WTC11 (cell line): ENCODE data around the gene CST6. TPM values are rescaled to one million over a fixed set of nuclear protein-coding genes. Genes with fewer than 3 reads are reported as not detected.

ENCODE experiments used
- ATAC-seq: fragments of 200-7000 bp; cut with Tn5 transposase; 2 replicates; pipeline ENCODE4 v1.10.0; 2021; ENCODE audit warnings: mild to moderate bottlenecking, moderate library complexity
- CTCF ChIA-PET: fragments of 300-600 bp; sonication (Branson Sonifier 250); formaldehyde crosslinking; loops from one replicate; lab custom pipeline; 2021; ENCODE audit warnings: antibody characterized with exemption; lab: Charles Lee
- POLR2A ChIA-PET: fragments of 350-600 bp; sonication (Branson Sonifier 250); formaldehyde crosslinking; loops from one replicate; lab custom pipeline; 2021; ENCODE audit warnings: antibody characterized with exemption; lab: Charles Lee
- DNase-seq: peaks from one replicate; pipeline ENCODE4 v3.0.0; 2021; ENCODE audit warnings: low spot score
- H3K27ac Mint-ChIP-seq: 2 replicates; pipeline ENCODE4 v1.8.0; 2021; ENCODE audit warnings: mixed read lengths
- H3K27me3 Mint-ChIP-seq: 2 replicates; pipeline ENCODE4 v1.8.0; 2021; ENCODE audit warnings: low read depth, mild to moderate bottlenecking, moderate library complexity, mixed read lengths
- H3K36me3 Mint-ChIP-seq: 2 replicates; pipeline ENCODE4 v1.8.0; 2021; ENCODE audit warnings: mixed read lengths
- H3K4me1 Mint-ChIP-seq: 2 replicates; pipeline ENCODE4 v1.8.0; 2022; ENCODE audit warnings: mixed read lengths
- H3K4me3 Mint-ChIP-seq: 2 replicates; pipeline ENCODE4 v1.8.0; 2021; ENCODE audit warnings: mild to moderate bottlenecking, moderate library complexity, mixed read lengths
- H3K9me3 Mint-ChIP-seq: 2 replicates; pipeline ENCODE4 v1.8.0; 2021; ENCODE audit warnings: mixed read lengths
- CREB1 ChIP-seq: sonication (generic); formaldehyde crosslinking; IDR thresholded peaks from 2 replicates; pipeline ENCODE4 v1.8.0; 2023; ENCODE audit warnings: mild to moderate bottlenecking, missing genetic modification reagents
- ESRRA ChIP-seq: sonication (generic); formaldehyde crosslinking; IDR thresholded peaks from 2 replicates; pipeline ENCODE4 v1.8.1; 2022; ENCODE audit warnings: mild to moderate bottlenecking, missing genetic modification reagents, borderline replicate concordance
- MXD4 ChIP-seq: fragments of 250-450 bp; sonication (Bioruptor Pico); IDR thresholded peaks from 2 replicates; pipeline ENCODE4 v1.8.0; 2021; ENCODE audit warnings: mild to moderate bottlenecking, moderate library complexity, borderline replicate concordance
- NFYB ChIP-seq: sonication (generic); formaldehyde crosslinking; conservative IDR thresholded peaks from 2 replicates; pipeline ENCODE4 v1.8.0; 2022; ENCODE audit warnings: low read depth, missing genetic modification reagents
- SMAD4 ChIP-seq: sonication (generic); formaldehyde crosslinking; IDR thresholded peaks from 2 replicates; pipeline ENCODE4 v1.8.0; 2022; ENCODE audit warnings: mild to moderate bottlenecking, missing genetic modification reagents
- SOX15 ChIP-seq: fragments of 250-450 bp; sonication (Bioruptor Pico); IDR thresholded peaks from 2 replicates; pipeline ENCODE4 v1.9.0; 2021; ENCODE audit warnings: mild to moderate bottlenecking
- ZNF232 ChIP-seq: sonication (generic); formaldehyde crosslinking; IDR thresholded peaks from 2 replicates; pipeline ENCODE4 v1.8.0; 2022; ENCODE audit warnings: mild to moderate bottlenecking, missing genetic modification reagents
- ZNF423 ChIP-seq: fragments of 250-450 bp; sonication (Bioruptor Pico); IDR thresholded peaks from 2 replicates; pipeline ENCODE4 v2.1.2; 2022; ENCODE audit warnings: mild to moderate bottlenecking, moderate library complexity
- ZNF671 ChIP-seq: fragments of 250-450 bp; sonication (Bioruptor Pico); IDR thresholded peaks from 2 replicates; pipeline ENCODE4 v1.8.0; 2021; ENCODE audit warnings: mild to moderate bottlenecking
- total RNA-seq: library from RNA; stranded (reverse); gene quantifications from 3 replicates; pipeline ENCODE4 v1.2.3, GENCODE V29; 2021
- TF ChIP-seq, protein P1 (sequence below): sonication (generic); formaldehyde crosslinking; IDR thresholded peaks from 2 replicates; pipeline ENCODE4 v1.8.1; 2023; ENCODE audit warnings: mild to moderate bottlenecking, missing genetic modification reagents, borderline replicate concordance
- TF ChIP-seq, protein P2 (sequence below): fragments of 250-450 bp; sonication (Bioruptor Pico); IDR thresholded peaks from 2 replicates; pipeline ENCODE4 v1.9.0; 2021; ENCODE audit warnings: mild to moderate bottlenecking, borderline replicate concordance
- TF ChIP-seq, protein P3 (sequence below): fragments of 250-450 bp; sonication (Bioruptor Pico); conservative IDR thresholded peaks from 2 replicates; pipeline ENCODE4 v1.9.0; 2021; ENCODE audit warnings: mild to moderate bottlenecking
- TF ChIP-seq, protein P4 (sequence below): sonication (generic); formaldehyde crosslinking; IDR thresholded peaks from 2 replicates; pipeline ENCODE4 v1.8.0; 2023; ENCODE audit warnings: mild to moderate bottlenecking, missing genetic modification reagents
- TF ChIP-seq, protein P5 (sequence below): sonication (generic); formaldehyde crosslinking; IDR thresholded peaks from 2 replicates; pipeline ENCODE4 v1.8.0; 2022; ENCODE audit warnings: missing genetic modification reagents
- TF ChIP-seq, protein P6 (sequence below): fragments of 250-450 bp; sonication (Bioruptor Pico); IDR thresholded peaks from 2 replicates; pipeline ENCODE4 v1.9.0; 2021; ENCODE audit warnings: mild to moderate bottlenecking

The CST6 gene
- total RNA-seq, 1 experiment from 2014 or later, result 0.72 TPM

DNA sequence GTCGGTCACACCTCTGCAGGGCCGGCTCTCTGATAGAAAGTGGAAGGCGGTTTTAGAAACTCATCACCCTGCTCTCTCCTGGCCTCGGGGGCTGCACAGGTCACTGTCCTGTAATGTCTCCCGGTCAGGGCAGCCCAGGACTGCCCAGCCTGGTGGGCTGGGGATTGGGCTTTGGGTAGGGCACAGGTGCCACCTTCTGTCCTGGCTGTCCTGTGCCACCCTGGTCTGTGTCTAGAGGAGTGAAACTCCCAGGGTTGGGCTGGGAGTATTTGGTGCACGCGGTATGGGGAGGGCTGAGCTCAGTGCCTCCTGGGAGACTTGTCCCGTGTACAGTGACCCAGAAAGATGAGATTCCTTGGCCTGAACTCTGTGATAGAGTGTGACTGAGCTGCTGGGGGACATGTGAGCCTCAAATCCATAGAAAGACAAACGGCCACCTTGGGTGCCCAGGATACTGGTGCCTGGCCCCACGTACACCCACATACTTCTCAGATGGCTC lies 32.5 kb upstream of the CST6 start:
- Mint-ChIP-seq H3K27ac (no peak overlapping the region), H3K4me3 (no peak overlapping the region), H3K4me1 (no peaks in the 10 kb centered on the region), H3K36me3 (peaks cover 25% of the 10 kb centered on the region), H3K9me3 (no peaks in the 10 kb centered on the region), H3K27me3 (no peaks in the 10 kb centered on the region)
- no peak for DNase-seq
- POLR2A ChIA-PET, result no interaction called here
- CTCF ChIA-PET, result interaction anchor here (0.6 to 1.8 kb wide), 4 partner anchors 89 to 120 kb away, joined by 3 to 4 read pairs (median 4); partner anchors contain the start of genes CCDC85B and FIBP
- ATAC-seq, result no peak
- no peak for TF ChIP-seq ZNF232 (CRISPR knock-in tag)
- TF ChIP-seq ZNF671 (CRISPR knock-in tag), result no peak
- TF ChIP-seq NFYB (CRISPR knock-in tag), result no peak
- TF ChIP-seq, protein P1, sequence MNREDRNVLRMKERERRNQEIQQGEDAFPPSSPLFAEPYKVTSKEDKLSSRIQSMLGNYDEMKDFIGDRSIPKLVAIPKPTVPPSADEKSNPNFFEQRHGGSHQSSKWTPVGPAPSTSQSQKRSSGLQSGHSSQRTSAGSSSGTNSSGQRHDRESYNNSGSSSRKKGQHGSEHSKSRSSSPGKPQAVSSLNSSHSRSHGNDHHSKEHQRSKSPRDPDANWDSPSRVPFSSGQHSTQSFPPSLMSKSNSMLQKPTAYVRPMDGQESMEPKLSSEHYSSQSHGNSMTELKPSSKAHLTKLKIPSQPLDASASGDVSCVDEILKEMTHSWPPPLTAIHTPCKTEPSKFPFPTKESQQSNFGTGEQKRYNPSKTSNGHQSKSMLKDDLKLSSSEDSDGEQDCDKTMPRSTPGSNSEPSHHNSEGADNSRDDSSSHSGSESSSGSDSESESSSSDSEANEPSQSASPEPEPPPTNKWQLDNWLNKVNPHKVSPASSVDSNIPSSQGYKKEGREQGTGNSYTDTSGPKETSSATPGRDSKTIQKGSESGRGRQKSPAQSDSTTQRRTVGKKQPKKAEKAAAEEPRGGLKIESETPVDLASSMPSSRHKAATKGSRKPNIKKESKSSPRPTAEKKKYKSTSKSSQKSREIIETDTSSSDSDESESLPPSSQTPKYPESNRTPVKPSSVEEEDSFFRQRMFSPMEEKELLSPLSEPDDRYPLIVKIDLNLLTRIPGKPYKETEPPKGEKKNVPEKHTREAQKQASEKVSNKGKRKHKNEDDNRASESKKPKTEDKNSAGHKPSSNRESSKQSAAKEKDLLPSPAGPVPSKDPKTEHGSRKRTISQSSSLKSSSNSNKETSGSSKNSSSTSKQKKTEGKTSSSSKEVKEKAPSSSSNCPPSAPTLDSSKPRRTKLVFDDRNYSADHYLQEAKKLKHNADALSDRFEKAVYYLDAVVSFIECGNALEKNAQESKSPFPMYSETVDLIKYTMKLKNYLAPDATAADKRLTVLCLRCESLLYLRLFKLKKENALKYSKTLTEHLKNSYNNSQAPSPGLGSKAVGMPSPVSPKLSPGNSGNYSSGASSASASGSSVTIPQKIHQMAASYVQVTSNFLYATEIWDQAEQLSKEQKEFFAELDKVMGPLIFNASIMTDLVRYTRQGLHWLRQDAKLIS, result no peak
- TF ChIP-seq SMAD4, result no peak
- TF ChIP-seq, protein P2, sequence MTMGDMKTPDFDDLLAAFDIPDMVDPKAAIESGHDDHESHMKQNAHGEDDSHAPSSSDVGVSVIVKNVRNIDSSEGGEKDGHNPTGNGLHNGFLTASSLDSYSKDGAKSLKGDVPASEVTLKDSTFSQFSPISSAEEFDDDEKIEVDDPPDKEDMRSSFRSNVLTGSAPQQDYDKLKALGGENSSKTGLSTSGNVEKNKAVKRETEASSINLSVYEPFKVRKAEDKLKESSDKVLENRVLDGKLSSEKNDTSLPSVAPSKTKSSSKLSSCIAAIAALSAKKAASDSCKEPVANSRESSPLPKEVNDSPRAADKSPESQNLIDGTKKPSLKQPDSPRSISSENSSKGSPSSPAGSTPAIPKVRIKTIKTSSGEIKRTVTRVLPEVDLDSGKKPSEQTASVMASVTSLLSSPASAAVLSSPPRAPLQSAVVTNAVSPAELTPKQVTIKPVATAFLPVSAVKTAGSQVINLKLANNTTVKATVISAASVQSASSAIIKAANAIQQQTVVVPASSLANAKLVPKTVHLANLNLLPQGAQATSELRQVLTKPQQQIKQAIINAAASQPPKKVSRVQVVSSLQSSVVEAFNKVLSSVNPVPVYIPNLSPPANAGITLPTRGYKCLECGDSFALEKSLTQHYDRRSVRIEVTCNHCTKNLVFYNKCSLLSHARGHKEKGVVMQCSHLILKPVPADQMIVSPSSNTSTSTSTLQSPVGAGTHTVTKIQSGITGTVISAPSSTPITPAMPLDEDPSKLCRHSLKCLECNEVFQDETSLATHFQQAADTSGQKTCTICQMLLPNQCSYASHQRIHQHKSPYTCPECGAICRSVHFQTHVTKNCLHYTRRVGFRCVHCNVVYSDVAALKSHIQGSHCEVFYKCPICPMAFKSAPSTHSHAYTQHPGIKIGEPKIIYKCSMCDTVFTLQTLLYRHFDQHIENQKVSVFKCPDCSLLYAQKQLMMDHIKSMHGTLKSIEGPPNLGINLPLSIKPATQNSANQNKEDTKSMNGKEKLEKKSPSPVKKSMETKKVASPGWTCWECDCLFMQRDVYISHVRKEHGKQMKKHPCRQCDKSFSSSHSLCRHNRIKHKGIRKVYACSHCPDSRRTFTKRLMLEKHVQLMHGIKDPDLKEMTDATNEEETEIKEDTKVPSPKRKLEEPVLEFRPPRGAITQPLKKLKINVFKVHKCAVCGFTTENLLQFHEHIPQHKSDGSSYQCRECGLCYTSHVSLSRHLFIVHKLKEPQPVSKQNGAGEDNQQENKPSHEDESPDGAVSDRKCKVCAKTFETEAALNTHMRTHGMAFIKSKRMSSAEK, result no peak
- TF ChIP-seq ESRRA (CRISPR knock-in tag), result no peak
- no peak for TF ChIP-seq CREB1
- TF ChIP-seq, protein P3, sequence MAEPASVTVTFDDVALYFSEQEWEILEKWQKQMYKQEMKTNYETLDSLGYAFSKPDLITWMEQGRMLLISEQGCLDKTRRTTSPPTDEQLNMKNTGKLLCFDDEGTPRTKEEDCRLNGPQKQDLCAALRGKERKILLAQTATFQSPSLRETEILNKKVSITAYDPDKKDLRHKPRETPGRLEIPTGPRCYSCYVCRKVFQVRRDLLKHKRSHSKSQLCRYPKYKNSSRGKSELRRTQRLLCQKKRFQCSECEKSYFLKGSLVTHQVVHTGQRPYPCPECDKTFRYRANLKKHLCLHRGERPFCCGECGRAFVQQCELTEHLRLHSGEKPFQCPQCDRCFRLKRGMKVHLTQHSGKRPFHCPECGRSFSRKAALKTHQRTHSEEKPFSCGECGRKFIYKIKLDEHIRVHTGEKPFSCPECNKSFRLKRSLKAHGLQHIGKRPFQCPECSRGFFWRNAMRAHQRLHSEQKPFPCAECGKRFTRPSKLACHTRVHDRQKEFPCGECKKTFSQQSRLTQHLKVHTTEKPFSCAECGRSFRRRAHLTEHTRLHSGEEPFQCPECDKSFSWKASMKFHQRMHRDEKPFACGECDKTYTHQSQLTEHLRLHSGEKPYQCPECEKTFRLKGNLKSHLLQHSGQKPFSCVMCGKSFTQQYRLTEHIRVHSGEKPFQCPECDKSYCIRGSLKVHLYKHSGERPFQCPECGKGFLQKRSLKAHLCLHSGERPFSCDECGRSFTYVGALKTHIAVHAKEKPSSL (CRISPR knock-in tag), result no peak
- TF ChIP-seq, protein P4, sequence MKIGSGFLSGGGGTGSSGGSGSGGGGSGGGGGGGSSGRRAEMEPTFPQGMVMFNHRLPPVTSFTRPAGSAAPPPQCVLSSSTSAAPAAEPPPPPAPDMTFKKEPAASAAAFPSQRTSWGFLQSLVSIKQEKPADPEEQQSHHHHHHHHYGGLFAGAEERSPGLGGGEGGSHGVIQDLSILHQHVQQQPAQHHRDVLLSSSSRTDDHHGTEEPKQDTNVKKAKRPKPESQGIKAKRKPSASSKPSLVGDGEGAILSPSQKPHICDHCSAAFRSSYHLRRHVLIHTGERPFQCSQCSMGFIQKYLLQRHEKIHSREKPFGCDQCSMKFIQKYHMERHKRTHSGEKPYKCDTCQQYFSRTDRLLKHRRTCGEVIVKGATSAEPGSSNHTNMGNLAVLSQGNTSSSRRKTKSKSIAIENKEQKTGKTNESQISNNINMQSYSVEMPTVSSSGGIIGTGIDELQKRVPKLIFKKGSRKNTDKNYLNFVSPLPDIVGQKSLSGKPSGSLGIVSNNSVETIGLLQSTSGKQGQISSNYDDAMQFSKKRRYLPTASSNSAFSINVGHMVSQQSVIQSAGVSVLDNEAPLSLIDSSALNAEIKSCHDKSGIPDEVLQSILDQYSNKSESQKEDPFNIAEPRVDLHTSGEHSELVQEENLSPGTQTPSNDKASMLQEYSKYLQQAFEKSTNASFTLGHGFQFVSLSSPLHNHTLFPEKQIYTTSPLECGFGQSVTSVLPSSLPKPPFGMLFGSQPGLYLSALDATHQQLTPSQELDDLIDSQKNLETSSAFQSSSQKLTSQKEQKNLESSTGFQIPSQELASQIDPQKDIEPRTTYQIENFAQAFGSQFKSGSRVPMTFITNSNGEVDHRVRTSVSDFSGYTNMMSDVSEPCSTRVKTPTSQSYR (CRISPR knock-in tag), result no peak
- no peak for TF ChIP-seq MXD4 (CRISPR knock-in tag)
- TF ChIP-seq ZNF423, result no peak
- TF ChIP-seq, protein P5, sequence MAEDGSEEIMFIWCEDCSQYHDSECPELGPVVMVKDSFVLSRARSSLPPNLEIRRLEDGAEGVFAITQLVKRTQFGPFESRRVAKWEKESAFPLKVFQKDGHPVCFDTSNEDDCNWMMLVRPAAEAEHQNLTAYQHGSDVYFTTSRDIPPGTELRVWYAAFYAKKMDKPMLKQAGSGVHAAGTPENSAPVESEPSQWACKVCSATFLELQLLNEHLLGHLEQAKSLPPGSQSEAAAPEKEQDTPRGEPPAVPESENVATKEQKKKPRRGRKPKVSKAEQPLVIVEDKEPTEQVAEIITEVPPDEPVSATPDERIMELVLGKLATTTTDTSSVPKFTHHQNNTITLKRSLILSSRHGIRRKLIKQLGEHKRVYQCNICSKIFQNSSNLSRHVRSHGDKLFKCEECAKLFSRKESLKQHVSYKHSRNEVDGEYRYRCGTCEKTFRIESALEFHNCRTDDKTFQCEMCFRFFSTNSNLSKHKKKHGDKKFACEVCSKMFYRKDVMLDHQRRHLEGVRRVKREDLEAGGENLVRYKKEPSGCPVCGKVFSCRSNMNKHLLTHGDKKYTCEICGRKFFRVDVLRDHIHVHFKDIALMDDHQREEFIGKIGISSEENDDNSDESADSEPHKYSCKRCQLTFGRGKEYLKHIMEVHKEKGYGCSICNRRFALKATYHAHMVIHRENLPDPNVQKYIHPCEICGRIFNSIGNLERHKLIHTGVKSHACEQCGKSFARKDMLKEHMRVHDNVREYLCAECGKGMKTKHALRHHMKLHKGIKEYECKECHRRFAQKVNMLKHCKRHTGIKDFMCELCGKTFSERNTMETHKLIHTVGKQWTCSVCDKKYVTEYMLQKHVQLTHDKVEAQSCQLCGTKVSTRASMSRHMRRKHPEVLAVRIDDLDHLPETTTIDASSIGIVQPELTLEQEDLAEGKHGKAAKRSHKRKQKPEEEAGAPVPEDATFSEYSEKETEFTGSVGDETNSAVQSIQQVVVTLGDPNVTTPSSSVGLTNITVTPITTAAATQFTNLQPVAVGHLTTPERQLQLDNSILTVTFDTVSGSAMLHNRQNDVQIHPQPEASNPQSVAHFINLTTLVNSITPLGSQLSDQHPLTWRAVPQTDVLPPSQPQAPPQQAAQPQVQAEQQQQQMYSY, result no peak
- TF ChIP-seq, protein P6, sequence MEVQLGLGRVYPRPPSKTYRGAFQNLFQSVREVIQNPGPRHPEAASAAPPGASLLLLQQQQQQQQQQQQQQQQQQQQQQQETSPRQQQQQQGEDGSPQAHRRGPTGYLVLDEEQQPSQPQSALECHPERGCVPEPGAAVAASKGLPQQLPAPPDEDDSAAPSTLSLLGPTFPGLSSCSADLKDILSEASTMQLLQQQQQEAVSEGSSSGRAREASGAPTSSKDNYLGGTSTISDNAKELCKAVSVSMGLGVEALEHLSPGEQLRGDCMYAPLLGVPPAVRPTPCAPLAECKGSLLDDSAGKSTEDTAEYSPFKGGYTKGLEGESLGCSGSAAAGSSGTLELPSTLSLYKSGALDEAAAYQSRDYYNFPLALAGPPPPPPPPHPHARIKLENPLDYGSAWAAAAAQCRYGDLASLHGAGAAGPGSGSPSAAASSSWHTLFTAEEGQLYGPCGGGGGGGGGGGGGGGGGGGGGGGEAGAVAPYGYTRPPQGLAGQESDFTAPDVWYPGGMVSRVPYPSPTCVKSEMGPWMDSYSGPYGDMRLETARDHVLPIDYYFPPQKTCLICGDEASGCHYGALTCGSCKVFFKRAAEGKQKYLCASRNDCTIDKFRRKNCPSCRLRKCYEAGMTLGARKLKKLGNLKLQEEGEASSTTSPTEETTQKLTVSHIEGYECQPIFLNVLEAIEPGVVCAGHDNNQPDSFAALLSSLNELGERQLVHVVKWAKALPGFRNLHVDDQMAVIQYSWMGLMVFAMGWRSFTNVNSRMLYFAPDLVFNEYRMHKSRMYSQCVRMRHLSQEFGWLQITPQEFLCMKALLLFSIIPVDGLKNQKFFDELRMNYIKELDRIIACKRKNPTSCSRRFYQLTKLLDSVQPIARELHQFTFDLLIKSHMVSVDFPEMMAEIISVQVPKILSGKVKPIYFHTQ (CRISPR knock-in tag), result no peak
- no peak for TF ChIP-seq SOX15
